Trophoblast cell (in vitro differentiated cells and primary cell): ENCODE data around the gene TTC27.

Experiments used
- DNase-seq, 2 donors: peaks; one replicate each; pipeline ENCODE4 v3.0.0-alpha.2; 2016
- H2AFZ ChIP-seq: 2 replicates; pipeline ENCODE4 v1.6.1; 2013; ENCODE audit warnings: low read length, moderate library complexity, mild to moderate bottlenecking; ENCODE audit not compliant: insufficient read depth, poor library complexity
- H2AK5ac ChIP-seq: 2 replicates; pipeline ENCODE4 v1.6.1; 2013; ENCODE audit warnings: mild to moderate bottlenecking, low read length
- H2BK120ac ChIP-seq: 2 replicates; pipeline ENCODE4 v1.6.1; 2013; ENCODE audit warnings: low read length, mild to moderate bottlenecking, moderate library complexity; ENCODE audit not compliant: insufficient read depth, poor library complexity
- H2BK12ac ChIP-seq: 2 replicates; pipeline ENCODE4 v1.6.1; 2013; ENCODE audit warnings: mild to moderate bottlenecking, low read length, moderate library complexity
- H2BK5ac ChIP-seq: 2 replicates; pipeline ENCODE4 v1.6.1; 2013; ENCODE audit warnings: low read length, low read depth, moderate library complexity, mild to moderate bottlenecking; ENCODE audit not compliant: poor library complexity
- H3K14ac ChIP-seq: 2 replicates; pipeline ENCODE4 v1.6.1; 2013; ENCODE audit warnings: mild to moderate bottlenecking, low read length
- H3K18ac ChIP-seq: 2 replicates; pipeline ENCODE4 v1.6.1; 2013; ENCODE audit warnings: mild to moderate bottlenecking, low read length
- H3K23ac ChIP-seq: 2 replicates; pipeline ENCODE4 v1.6.1; 2013; ENCODE audit warnings: low read length
- H3K27ac ChIP-seq: 2 replicates; pipeline ENCODE4 v1.5.1; 2013; ENCODE audit warnings: low read depth, mild to moderate bottlenecking, inconsistent platforms, low read length, moderate library complexity
- H3K27me3 ChIP-seq: 2 replicates; pipeline ENCODE4 v1.6.1; 2013; ENCODE audit warnings: inconsistent platforms, mild to moderate bottlenecking, low read length, moderate library complexity; ENCODE audit not compliant: insufficient read depth
- H3K36me3 ChIP-seq, 2 experiments: 1 replicate in 1 of 2; 2 replicates in 1 of 2; pipeline ENCODE4 v1.6.1; 2013; ENCODE audit warnings: low read length in 2 of 2, mild to moderate bottlenecking in 2 of 2, moderate library complexity in 1 of 2; ENCODE audit not compliant: insufficient read depth in 2 of 2, control insufficient read depth in 1 of 2
- H3K4ac ChIP-seq: 2 replicates; pipeline ENCODE4 v1.6.1; 2013; ENCODE audit warnings: low read depth, mild to moderate bottlenecking, low read length, moderate library complexity
- H3K4me1 ChIP-seq, 2 experiments: 1 replicate in 1 of 2; 2 replicates in 1 of 2; pipeline ENCODE4 v1.6.1; 2013; ENCODE audit warnings: low read length in 2 of 2, mild to moderate bottlenecking in 2 of 2, moderate library complexity in 1 of 2; ENCODE audit not compliant: insufficient read depth in 2 of 2, control insufficient read depth in 1 of 2
- H3K4me2 ChIP-seq: 2 replicates; pipeline ENCODE4 v1.6.1; 2013; ENCODE audit warnings: inconsistent platforms, mild to moderate bottlenecking, low read length, moderate library complexity
- H3K4me3 ChIP-seq: 2 replicates; pipeline ENCODE4 v1.5.1; 2013; ENCODE audit warnings: mild to moderate bottlenecking, low read depth, low read length, inconsistent platforms
- H3K79me1 ChIP-seq: one replicate; pipeline ENCODE4 v1.6.1; 2013; ENCODE audit warnings: low read length
- H3K79me2 ChIP-seq: 2 replicates; pipeline ENCODE4 v1.6.1; 2013; ENCODE audit warnings: low read length, mild to moderate bottlenecking; ENCODE audit not compliant: control insufficient read depth, insufficient read depth, poor library complexity
- H3K9ac ChIP-seq: 2 replicates; pipeline ENCODE4 v1.6.1; 2013; ENCODE audit warnings: mild to moderate bottlenecking, low read length
- H3K9me3 ChIP-seq: 2 replicates; pipeline ENCODE4 v1.6.1; 2013; ENCODE audit warnings: low read depth, mild to moderate bottlenecking, control low read depth, inconsistent platforms, low read length; ENCODE audit not compliant: insufficient read depth
- H4K12ac ChIP-seq: 2 replicates; pipeline ENCODE4 v1.6.1; 2013; ENCODE audit warnings: low read depth, mild to moderate bottlenecking, low read length, moderate library complexity
- H4K8ac ChIP-seq: 2 replicates; pipeline ENCODE4 v1.6.1; 2013; ENCODE audit warnings: low read depth, mild to moderate bottlenecking, low read length, moderate library complexity
- H4K91ac ChIP-seq: one replicate; pipeline ENCODE4 v1.6.1; 2013; ENCODE audit warnings: low read depth, mild to moderate bottlenecking, low read length, moderate library complexity
- WGBS: extraction: QIAGEN DNeasy Blood & Tissue Kit; methylation state at CpG from one replicate; pipeline ENCODE4 v1.1.7; 2013; ENCODE audit warnings: missing lambda C conversion rate; ENCODE audit not compliant: insufficient read length, insufficient coverage; ENCODE audit errors: extremely low coverage; 5-methylcytosine and 5-hydroxymethylcytosine counted together

The TTC27 gene

DNA sequence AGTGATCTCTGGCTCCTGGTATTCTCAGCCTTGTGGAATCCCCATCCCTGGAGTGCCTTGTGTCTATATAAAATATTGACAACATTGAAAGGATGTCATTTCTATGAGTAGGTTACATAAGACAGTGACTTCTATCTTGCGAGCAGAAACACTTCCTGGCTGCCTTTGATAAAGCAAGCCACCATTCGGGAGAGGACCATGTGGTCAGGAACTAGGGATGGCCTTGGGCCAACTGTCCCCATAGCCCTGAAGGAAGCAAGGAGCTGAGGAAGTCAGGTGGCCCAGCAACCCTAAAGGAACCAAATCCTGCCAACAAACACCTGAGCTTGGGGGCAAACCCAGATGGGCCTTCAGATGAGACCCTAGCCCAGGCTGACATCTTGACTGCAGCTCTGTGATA lies 205.9 kb downstream of the TTC27 start:
- Histone ChIP-seq H3K14ac (no peak overlapping the region), H3K79me1 (no peaks in the 10 kb centered on the region), H2BK5ac (no peak overlapping the region), H3K4me1 (no peaks in the 10 kb centered on the region), H3K9me3 (no peaks in the 10 kb centered on the region), H2BK12ac (no peak overlapping the region), H3K4ac (no peak overlapping the region), H3K27me3 (no peaks in the 10 kb centered on the region), H4K8ac (no peak overlapping the region), H2AFZ (no peak overlapping the region), H3K23ac (no peak overlapping the region), H3K18ac (no peak overlapping the region), H3K27ac (no peak overlapping the region), H2BK120ac (no peak overlapping the region), H3K36me3 (no peaks in the 10 kb centered on the region), H3K4me3 (no peak overlapping the region), H4K91ac (no peak overlapping the region), H2AK5ac (no peak overlapping the region), H3K4me2 (no peak overlapping the region), H3K9ac (no peak overlapping the region), H3K79me2 (no peaks in the 10 kb centered on the region), H4K12ac (no peak overlapping the region)
- DNase-seq: no peak
- no CpG with 5 or more reads among the region's 2 CpGs for WGBS

DNA sequence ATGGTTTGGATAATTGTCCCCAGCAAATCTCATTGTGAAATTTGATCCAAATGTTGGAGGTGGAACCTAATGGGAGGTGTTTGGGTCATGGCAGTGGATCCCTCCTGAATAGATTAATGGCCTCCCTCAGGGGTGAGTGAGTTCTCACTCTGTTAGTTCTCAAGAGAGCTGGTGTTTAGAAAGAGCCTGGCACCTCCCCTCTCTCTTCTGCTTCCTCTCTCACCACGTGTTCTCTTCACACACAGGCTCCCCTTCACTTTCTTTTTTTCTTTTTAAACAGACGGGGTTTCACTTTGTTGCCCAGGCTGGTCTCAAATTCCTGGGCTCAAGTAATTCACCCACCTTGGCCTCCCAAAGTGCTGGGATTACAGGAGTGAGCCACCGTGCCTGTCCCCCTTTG lies 207.3 kb downstream of the TTC27 start:
- H3K9me3 ChIP-seq: peaks cover 2% of the 10 kb centered on the region
- no CpG with 5 or more reads among the region's 3 CpGs for whole genome bisulfite sequencing

DNA sequence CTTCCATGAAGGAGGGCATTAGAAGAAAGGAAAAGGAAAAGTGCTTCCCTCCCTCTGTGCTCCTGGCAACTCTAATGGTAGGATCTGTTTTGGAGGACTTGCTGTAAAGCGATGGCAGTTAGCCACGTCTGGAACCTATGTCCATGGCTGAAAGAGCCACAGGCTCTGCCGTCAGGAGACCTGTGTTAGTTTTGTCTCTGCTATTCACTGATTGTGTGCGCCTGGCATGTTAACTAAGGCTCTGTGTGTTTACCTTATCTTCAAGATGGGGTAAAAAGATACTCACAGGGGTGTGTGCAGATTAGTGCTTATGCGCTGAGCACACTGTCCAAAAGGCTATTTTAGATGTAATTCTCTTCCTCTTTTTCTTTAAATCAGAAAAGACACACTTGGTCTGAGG lies 209.1 kb downstream of the TTC27 start:
- no peak overlapping the region for H3K4me2 ChIP-seq
- no peak for DNase-seq
- no peaks in the 10 kb centered on the region for H3K27me3 ChIP-seq
- H3K79me1 ChIP-seq: no peaks in the 10 kb centered on the region
- no peaks in the 10 kb centered on the region for H3K36me3 ChIP-seq
- no peak overlapping the region for H4K91ac ChIP-seq
- H4K8ac ChIP-seq: no peak overlapping the region
- no peak overlapping the region for H2AFZ ChIP-seq
- no peak overlapping the region for H3K4ac ChIP-seq
- no peak overlapping the region for H2AK5ac ChIP-seq
- H3K79me2 ChIP-seq: no peaks in the 10 kb centered on the region
- H3K18ac ChIP-seq: no peak overlapping the region
- no peak overlapping the region for H3K23ac ChIP-seq
- H3K14ac ChIP-seq: no peak overlapping the region
- no peak overlapping the region for H4K12ac ChIP-seq
- H3K9ac ChIP-seq: no peak overlapping the region
- H2BK12ac ChIP-seq: no peak overlapping the region
- H3K27ac ChIP-seq: no peak overlapping the region
- no peak overlapping the region for H2BK5ac ChIP-seq
- no peaks in the 10 kb centered on the region for H3K4me1 ChIP-seq
- WGBS: no CpG with 5 or more reads among the region's 5 CpGs
- peaks cover 2% of the 10 kb centered on the region for H3K9me3 ChIP-seq
- H3K4me3 ChIP-seq: no peak overlapping the region
- H2BK120ac ChIP-seq: no peak overlapping the region

More for the DNA sequence above, 207.3 kb downstream of the TTC27 start:
- no peak overlapping the region for H3K27ac ChIP-seq
- H3K36me3 ChIP-seq: no peaks in the 10 kb centered on the region
- H3K27me3 ChIP-seq: no peaks in the 10 kb centered on the region
- no peak overlapping the region for H3K23ac ChIP-seq
- no peak overlapping the region for H3K4ac ChIP-seq
- H3K4me1 ChIP-seq: no peaks in the 10 kb centered on the region
- no peak overlapping the region for H2AK5ac ChIP-seq
- no peaks in the 10 kb centered on the region for H3K79me2 ChIP-seq
- DNase-seq: no peak
- no peak overlapping the region for H2BK120ac ChIP-seq
- H3K4me3 ChIP-seq: no peak overlapping the region
- H3K14ac ChIP-seq: no peak overlapping the region
- no peak overlapping the region for H2BK5ac ChIP-seq
- H4K8ac ChIP-seq: no peak overlapping the region
- no peak overlapping the region for H4K91ac ChIP-seq
- no peak overlapping the region for H3K9ac ChIP-seq
- no peak overlapping the region for H2AFZ ChIP-seq
- H3K18ac ChIP-seq: no peak overlapping the region
- no peak overlapping the region for H2BK12ac ChIP-seq
- H4K12ac ChIP-seq: no peak overlapping the region
- H3K79me1 ChIP-seq: no peaks in the 10 kb centered on the region
- no peak overlapping the region for H3K4me2 ChIP-seq

DNA sequence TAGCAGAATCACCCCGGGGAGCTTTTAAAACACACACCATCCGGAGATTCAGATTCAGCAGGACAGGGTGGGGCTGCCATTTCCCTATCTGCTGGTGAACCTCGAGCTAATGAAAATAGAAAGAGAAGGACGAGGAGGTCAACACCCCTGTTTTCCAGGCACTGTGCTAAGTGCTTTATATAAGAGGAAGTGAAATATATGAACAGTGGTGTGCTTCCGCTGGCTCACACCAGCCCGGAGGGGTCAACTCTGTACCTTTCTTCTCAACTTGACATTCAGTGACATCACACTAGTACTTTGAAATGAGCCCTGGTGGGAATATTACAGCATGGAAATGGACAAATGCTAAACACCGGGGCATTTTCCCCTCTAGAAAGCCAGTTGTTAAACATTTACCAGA lies 210.6 kb downstream of the TTC27 start:
- Histone ChIP-seq H4K12ac (no peak overlapping the region), H3K4ac (no peak overlapping the region), H2BK5ac (no peak overlapping the region), H3K79me1 (no peaks in the 10 kb centered on the region), H4K8ac (no peak overlapping the region), H3K27me3 (no peaks in the 10 kb centered on the region), H3K14ac (no peak overlapping the region), H2BK12ac (no peak overlapping the region), H3K27ac (no peak overlapping the region), H3K36me3 (no peaks in the 10 kb centered on the region), H3K23ac (no peak overlapping the region), H2AK5ac (no peak overlapping the region), H3K79me2 (no peaks in the 10 kb centered on the region), H3K4me1 (no peaks in the 10 kb centered on the region), H3K4me2 (no peak overlapping the region), H2AFZ (no peak overlapping the region), H4K91ac (no peak overlapping the region), H3K4me3 (no peak overlapping the region), H2BK120ac (no peak overlapping the region), H3K9ac (no peak overlapping the region), H3K9me3 (peaks cover 2% of the 10 kb centered on the region), H3K18ac (no peak overlapping the region)
- DNase-seq: no peak
- WGBS: no CpG with 5 or more reads among the region's 7 CpGs
